GM18526 (cell line): ENCODE measurements around the gene ALKBH3.

ENCODE experiments used
- POLR2A ChIP-seq: IDR thresholded peaks from 3 replicates; pipeline ENCODE4 v1.6.1; 2011; ENCODE audit not compliant: insufficient read length; ENCODE audit errors: extremely low read depth

The ALKBH3 gene

GRCh38 chr11:43880640-43881159, at the start of gene ALKBH3:
Gene ALKBH3, plus strand, starts transcription at chr11:43880831. Its CDS starts 1,822 bp downstream, at chr11:43882653.
- peak; percentile 73 for TF ChIP-seq POLR2A

- TF ChIP-seq POLR2A: no peak
Measured at GRCh38 chr11:43830928-43831440, 49.6 kb upstream of the ALKBH3 start.

GRCh38 chr11:43832536-43832935, 48.1 kb upstream of the ALKBH3 start:
- no peak for TF ChIP-seq POLR2A

- no peak for TF ChIP-seq POLR2A
Measured at GRCh38 chr11:43833657-43834073, 47.0 kb upstream of the ALKBH3 start.

GRCh38 chr11:43834286-43834685, 46.3 kb upstream of the ALKBH3 start:
- TF ChIP-seq POLR2A: no peak

- TF ChIP-seq POLR2A: no peak
Measured at GRCh38 chr11:43835104-43835503, 45.5 kb upstream of the ALKBH3 start.

- TF ChIP-seq POLR2A: no peak
Measured at GRCh38 chr11:43837879-43838278, 42.8 kb upstream of the ALKBH3 start.

- TF ChIP-seq POLR2A: no peak
Measured at GRCh38 chr11:43842021-43842420, 38.6 kb upstream of the ALKBH3 start.

- no peak for TF ChIP-seq POLR2A
Measured at GRCh38 chr11:43845816-43846215, 34.8 kb upstream of the ALKBH3 start.

- TF ChIP-seq POLR2A: no peak
Measured at GRCh38 chr11:43852057-43852636, 28.5 kb upstream of the ALKBH3 start.

GRCh38 chr11:43853781-43854180, 26.9 kb upstream of the ALKBH3 start:
- no peak for TF ChIP-seq POLR2A

- no peak for TF ChIP-seq POLR2A
Measured at GRCh38 chr11:43856993-43857392, 23.6 kb upstream of the ALKBH3 start.

GRCh38 chr11:43861141-43861540, 19.5 kb upstream of the ALKBH3 start:
- no peak for TF ChIP-seq POLR2A

- no peak for TF ChIP-seq POLR2A
Measured at GRCh38 chr11:43866520-43866919, 14.1 kb upstream of the ALKBH3 start.

GRCh38 chr11:43866969-43867368, 13.7 kb upstream of the ALKBH3 start:
- no peak for TF ChIP-seq POLR2A

- no peak for TF ChIP-seq POLR2A
Measured at GRCh38 chr11:43868852-43869567, 11.6 kb upstream of the ALKBH3 start.
